ENCODE measurements around the gene IL16. TPM values are rescaled to one million over a fixed set of nuclear protein-coding genes. Genes with fewer than 3 reads are reported as not detected.

The IL16 gene
- total RNA-seq, 1 donor from 2014 or later = 34.6 TPM

- no peak for TF ChIP-seq CTCF (IDR thresholded peaks at IDR 0.05)
- peaks cover 80% of the 10 kb centered on the region for H3K4me1 ChIP-seq
- H3K4me3 ChIP-seq = peak overlapping the region; percentile 59
- ATAC-seq (peak; percentile 17 to 22), DNase-seq (no peak)
- intact Hi-C loops (cut with DNase I) = no loop called here
- no peaks in the 10 kb centered on the region for H3K9me3 ChIP-seq
- H3K27ac ChIP-seq = peak overlapping the region; percentile 86
- no peaks in the 10 kb centered on the region for H3K27me3 ChIP-seq (ENCODE audit: low read depth)
- H3K36me3 ChIP-seq = peaks cover 62% of the 10 kb centered on the region
Measured at GRCh38 chr15:81297603-81298575, 101.2 kb downstream of the IL16 start.

GRCh38 chr15:81298611-81299010 lies 101.9 kb downstream of the IL16 start:
- no peaks in the 10 kb centered on the region for H3K9me3 ChIP-seq
- H3K4me1 ChIP-seq = peaks cover 80% of the 10 kb centered on the region
- H3K4me3 ChIP-seq = peak overlapping the region; percentile 59
- TF ChIP-seq CTCF (IDR thresholded peaks at IDR 0.05) = no peak
- intact Hi-C loops (cut with DNase I) = no loop called here
- H3K36me3 ChIP-seq = peaks cover 64% of the 10 kb centered on the region
- H3K27me3 ChIP-seq (ENCODE audit: low read depth) = no peaks in the 10 kb centered on the region
- DNase-seq (no peak), ATAC-seq (no peak)
- H3K27ac ChIP-seq = peak overlapping the region; percentile 86

GRCh38 chr15:81299156-81299555 lies 102.5 kb downstream of the IL16 start:
- no peak for DNase-seq
- H3K9me3 ChIP-seq = no peaks in the 10 kb centered on the region
- no peaks in the 10 kb centered on the region for H3K27me3 ChIP-seq (ENCODE audit: low read depth)
- H3K4me3 ChIP-seq = peak overlapping the region; percentile 59
- peaks cover 85% of the 10 kb centered on the region for H3K4me1 ChIP-seq
- peaks cover 66% of the 10 kb centered on the region for H3K36me3 ChIP-seq
- no peak for TF ChIP-seq CTCF (IDR thresholded peaks at IDR 0.05)
- no peak for ATAC-seq
- intact Hi-C loops (cut with DNase I) = no loop called here
- H3K27ac ChIP-seq = peak overlapping the region; percentile 86

GRCh38 chr15:81299630-81300273 lies 103.1 kb downstream of the IL16 start:
- peaks cover 85% of the 10 kb centered on the region for H3K4me1 ChIP-seq
- peaks cover 72% of the 10 kb centered on the region for H3K36me3 ChIP-seq
- ATAC-seq (no peak), DNase-seq (no peak)
- no peaks in the 10 kb centered on the region for H3K9me3 ChIP-seq
- intact Hi-C loops (cut with DNase I) = no loop called here
- H3K27me3 ChIP-seq (ENCODE audit: low read depth) = no peaks in the 10 kb centered on the region
- peak overlapping the region; percentile 86 for H3K27ac ChIP-seq
- H3K4me3 ChIP-seq = peak overlapping the region; percentile 59
- TF ChIP-seq CTCF (IDR thresholded peaks at IDR 0.05) = no peak

- intact Hi-C loops (cut with DNase I) = no loop called here
- DNase-seq = no peak
- no peak for ATAC-seq
- H3K4me1 ChIP-seq = peaks cover 76% of the 10 kb centered on the region
- H3K27ac ChIP-seq = peak overlapping the region; percentile 64
- peaks cover 88% of the 10 kb centered on the region for H3K36me3 ChIP-seq
- no peaks in the 10 kb centered on the region for H3K27me3 ChIP-seq (ENCODE audit: low read depth)
- TF ChIP-seq CTCF (IDR thresholded peaks at IDR 0.05) = no peak
- peak overlapping the region; percentile 59 for H3K4me3 ChIP-seq
- H3K9me3 ChIP-seq = no peaks in the 10 kb centered on the region
Measured at GRCh38 chr15:81301385-81301784, 104.7 kb downstream of the IL16 start.

Data from lower lobe of right lung (tissue), 2 donors.